A204.1 (cell line): ENCODE data around the gene YOD1.

Experiments
- FAIRE-seq: peaks from 2 replicates; lab custom pipeline; 2012; peaks lifted over from hg19 to GRCh38; lab: Jason Lieb, UNC

The YOD1 gene

DNA sequence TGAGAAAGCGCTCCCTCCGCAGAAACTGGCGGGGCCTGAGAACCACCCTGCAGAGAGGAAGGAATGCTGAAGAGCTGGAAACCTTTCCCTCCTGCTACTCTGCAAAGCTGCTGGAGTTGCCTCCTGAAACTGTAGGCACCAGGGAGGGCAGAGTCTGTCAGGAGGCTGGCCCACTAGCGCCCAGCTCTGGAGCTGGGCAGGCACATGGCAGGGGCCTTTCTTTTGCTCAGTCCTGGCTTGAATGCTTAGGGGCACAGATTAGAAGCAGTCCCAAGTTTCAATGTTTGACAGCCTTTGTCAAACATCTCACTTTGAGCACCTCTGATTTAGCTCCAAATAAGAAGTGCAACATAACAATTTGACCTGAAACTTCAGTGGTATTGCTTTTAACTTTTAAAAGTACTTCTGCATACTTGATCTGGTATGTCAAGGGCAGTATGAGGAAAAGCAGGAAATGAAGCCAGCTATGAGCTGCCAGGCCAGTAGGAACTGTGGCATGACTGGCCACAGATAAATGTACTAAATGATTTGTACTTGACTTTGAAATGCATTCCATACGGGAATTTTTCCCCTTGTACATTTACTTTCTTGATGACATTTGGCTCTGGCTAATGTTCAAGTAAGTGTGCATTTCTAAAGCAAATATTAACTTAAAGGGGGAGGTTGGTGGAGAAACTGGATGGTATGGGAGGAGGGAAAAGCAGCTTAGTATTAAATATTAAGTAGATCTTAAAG, 25.7 kb downstream of the YOD1 start:
- FAIRE-seq, result no peak

GRCh38 chr1:207024202-207025145, 26.5 kb downstream of the YOD1 start:
- no peak for FAIRE-seq

GRCh38 chr1:207022996-207023679, 27.9 kb downstream of the YOD1 start:
- no peak for FAIRE-seq

DNA sequence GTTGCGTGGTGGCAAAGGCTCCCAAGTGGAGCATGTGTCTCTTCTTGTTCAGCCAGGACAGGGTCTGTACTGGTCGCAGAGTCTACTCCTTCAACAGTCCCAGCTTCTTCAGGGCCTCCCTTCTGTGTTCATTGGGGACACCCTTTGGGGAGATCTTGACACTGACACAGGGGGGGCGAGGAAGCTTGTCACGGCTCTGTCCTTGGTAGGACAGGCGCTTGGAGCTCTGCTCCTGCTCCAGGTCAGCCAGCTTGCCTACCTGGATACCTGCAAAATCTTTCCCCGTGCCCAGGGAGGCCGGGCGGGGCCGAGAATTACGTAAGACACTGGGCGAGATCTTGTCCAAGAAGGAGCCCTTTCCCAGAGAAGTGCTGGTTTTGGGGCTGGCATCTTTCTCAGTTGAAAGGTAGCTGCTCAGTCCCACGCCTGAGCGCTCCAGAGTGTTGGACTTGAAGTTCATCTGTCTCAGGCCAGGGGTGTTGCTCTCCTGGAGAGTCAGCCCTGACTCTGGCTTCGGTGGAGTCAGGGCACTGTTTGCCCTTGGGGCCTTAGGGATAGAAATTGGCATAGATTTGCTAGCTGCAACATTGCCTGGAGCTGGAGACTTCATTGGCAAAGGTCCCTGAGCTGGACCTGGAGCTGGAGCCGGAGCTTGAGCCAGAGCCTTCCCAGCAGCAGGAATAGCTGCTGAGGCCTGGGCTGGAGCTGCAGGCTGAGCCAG, 29.0 kb downstream of the YOD1 start:
- no peak for FAIRE-seq

DNA sequence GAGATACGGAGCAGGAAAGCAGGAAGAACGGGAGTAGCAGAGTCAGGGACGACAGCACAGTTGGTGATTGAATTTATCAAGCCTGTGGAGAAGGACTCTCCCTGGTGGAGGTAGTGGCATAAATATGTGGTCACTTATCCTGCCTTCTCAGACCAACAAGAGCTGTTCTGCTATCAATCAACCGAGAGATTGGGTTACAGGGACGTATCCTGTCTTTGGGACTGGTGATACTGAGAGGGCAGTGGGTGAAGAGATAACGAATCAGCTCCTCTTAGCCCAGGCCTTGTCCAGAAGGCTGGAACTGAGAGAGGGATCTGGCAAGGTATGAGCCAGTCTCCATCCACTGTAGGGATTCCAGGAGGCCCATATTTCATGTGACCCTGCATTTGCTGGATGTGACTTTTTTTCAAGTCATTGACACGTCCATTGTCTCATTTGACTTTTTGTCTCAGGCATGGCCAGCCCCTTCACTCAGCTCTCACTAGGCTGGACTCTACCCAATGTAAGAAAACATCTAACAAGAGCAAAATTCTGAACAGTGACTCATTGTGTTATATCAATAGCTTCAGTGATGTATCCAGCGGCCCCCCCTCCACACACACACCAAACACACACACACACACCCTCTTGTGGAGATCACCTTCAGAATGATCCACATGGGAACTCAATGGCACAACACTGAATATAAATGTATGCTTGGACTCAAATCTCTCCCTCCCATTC, 29.7 kb downstream of the YOD1 start:
- no peak for FAIRE-seq

GRCh38 chr1:207020709-207021107, 30.3 kb downstream of the YOD1 start:
- no peak for FAIRE-seq

DNA sequence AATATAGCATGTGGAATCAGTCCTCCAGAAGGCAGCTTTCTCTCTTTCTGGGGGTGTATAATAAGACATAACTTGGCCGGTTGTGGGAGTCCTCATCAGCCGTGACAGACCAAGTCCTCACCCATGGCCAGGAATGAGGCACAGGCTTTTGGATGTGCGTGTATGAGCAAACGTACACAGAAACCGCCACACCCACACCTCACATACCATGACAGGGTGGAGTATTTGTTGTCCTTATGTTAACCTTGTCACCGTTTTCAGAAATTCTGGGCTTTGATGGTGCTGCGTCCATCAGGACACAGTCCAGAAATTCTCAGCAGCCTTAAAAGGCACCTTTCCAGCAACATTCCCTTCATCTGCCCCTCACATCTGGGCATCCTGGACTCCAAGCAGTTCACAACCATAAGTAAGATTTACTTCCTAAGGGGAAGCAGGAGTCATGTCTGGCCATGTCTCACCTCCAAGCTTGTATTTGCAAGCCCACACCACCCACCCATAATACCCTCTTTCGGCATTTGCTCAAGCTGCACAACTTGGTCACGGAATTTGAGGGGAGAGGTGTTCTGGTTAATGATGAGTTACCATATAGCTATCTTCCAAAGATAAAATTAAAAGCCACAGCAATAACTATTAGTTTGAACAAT, 30.8 kb downstream of the YOD1 start:
- FAIRE-seq, result no peak

DNA sequence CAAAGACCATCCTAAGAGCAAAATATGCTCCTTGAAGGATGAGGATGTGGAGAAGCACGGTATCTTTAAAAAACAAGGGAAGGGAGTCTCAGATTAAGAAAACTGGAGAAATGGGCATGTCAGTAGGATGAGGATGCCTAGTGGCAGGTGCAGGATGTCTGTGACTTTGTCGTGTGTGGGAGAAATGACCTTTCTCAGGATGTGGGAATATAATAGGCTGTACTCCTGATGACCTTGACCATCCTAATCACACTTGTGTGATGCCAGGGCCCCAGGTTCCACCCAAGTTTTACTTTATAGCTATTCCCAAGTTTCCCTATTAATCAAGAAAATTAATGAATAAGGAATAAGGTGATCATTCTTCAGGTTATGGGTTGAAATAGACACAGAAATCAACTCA, 31.3 kb downstream of the YOD1 start:
- FAIRE-seq, result no peak

GRCh38 chr1:207019161-207019560, 31.8 kb downstream of the YOD1 start:
- no peak for FAIRE-seq

DNA sequence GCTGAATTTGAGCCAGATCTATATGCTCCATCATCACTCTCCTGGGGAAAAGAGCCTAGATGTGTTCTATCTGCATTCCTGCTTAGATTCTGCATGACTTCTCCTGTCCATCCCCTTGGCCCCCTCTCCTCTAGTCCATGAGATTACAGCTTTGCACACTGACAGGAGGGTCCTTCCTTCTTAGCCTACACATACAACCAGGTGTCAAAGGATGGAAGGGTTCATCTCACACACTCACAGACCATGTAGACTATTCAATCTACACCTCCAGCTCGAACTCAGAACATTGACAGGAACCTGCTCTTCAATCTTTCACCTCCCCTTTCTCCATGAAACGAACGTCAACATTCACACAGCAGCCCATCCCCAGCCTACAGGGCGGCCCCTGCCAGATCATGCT, 32.3 kb downstream of the YOD1 start:
- no peak for FAIRE-seq

- no peak for FAIRE-seq
These were observed 33.1 kb downstream of the YOD1 start for GRCh38 chr1:207017615-207018559.

- FAIRE-seq, result no peak
These were observed 35.2 kb downstream of the YOD1 start for GRCh38 chr1:207015791-207016190.

GRCh38 chr1:207014728-207015127, 36.3 kb downstream of the YOD1 start:
- no peak for FAIRE-seq

DNA sequence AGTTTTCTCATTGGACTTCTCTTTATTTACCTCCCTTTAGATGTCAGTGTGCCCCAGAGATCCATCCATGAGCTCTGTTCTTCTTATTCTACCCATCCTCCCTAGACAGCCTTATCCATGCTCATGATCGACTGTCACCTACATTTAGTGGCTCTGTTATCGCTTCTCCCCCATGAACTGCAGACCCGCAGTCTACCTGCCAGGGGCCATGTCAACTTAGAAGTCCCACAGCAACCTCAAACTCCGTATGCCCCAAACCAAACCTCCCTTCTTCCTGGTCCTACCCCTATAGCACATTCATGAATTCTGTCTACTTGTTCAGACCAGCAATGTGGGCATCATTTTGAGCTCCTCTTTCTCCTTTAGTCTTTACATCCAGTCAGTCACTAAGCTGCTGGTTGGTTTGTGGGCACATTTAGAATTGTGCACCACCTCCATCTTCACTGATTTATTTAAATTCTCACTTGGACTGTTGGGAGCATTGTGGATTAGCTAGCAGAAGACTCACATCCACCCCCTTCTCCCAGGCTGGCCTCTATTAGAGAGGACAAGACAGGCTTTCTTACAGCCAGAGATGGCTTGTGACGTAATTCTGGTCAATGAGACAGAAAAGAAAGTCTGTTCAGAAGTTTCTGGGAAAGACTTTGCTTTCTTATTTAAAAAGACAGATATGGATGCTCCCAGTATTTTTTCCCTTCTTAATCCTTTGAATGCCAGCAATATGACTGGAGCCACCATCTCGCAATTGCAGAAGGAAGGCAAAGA, 37.5 kb downstream of the YOD1 start:
- FAIRE-seq, result no peak

- no peak for FAIRE-seq
These were observed 40.3 kb downstream of the YOD1 start for GRCh38 chr1:207010726-207011125.

- FAIRE-seq, result no peak
These were observed 41.1 kb downstream of the YOD1 start for GRCh38 chr1:207009945-207010344.

GRCh38 chr1:207009182-207009850, 41.7 kb downstream of the YOD1 start:
- FAIRE-seq, result no peak

- no peak for FAIRE-seq
These were observed 43.5 kb downstream of the YOD1 start for GRCh38 chr1:207007352-207008033.
